A673 (cell line): ENCODE results near the gene PDE8A. TPM values are rescaled to one million over a fixed set of nuclear protein-coding genes. Genes with fewer than 3 reads are reported as not detected.

Source experiments
- BruUV-seq: library from RNA; stranded (reverse); fragments of 400-500 nt; replicated peaks from 2 replicates; lab custom pipeline; 2021; lab: Mats Ljungman, UMichigan
- CTCF ChIA-PET: fragments of 300-600 bp; sonication (Branson Sonifier 250); formaldehyde crosslinking; loops from one replicate; lab custom pipeline; 2022; ENCODE audit warnings: antibody characterized with exemption; lab: Charles Lee
- POLR2A ChIA-PET: fragments of 300-600 bp; sonication (Branson Sonifier 250); formaldehyde crosslinking; loops from one replicate; lab custom pipeline; 2022; ENCODE audit warnings: antibody characterized with exemption; ENCODE audit not compliant: low non-redundant PET; lab: Charles Lee
- DNase-seq: peaks from one replicate; pipeline ENCODE4 v3.0.0-alpha.2; 2015; ENCODE audit warnings: low spot score
- H3K27ac ChIP-seq: fragments of 200-600 bp; sonication (generic); 2 replicates; pipeline ENCODE4 v1.5.1; 2016; ENCODE audit warnings: mixed run types, low read depth, mild to moderate bottlenecking, mixed read lengths, antibody characterized with exemption, low read length; ENCODE audit not compliant: poor library complexity, severe bottlenecking
- H3K27me3 ChIP-seq: fragments of 200-600 bp; sonication (generic); replicated peaks from 2 replicates; pipeline ENCODE4 v1.6.1; 2017; ENCODE audit warnings: mixed run types, low read depth, mild to moderate bottlenecking, mixed read lengths, antibody characterized with exemption, low read length; ENCODE audit not compliant: insufficient read depth, poor library complexity
- H3K36me3 ChIP-seq: fragments of 200-600 bp; sonication (generic); 2 replicates; pipeline ENCODE4 v1.6.1; 2016; ENCODE audit warnings: mixed run types, mild to moderate bottlenecking, mixed read lengths, antibody characterized with exemption, low read length; ENCODE audit not compliant: insufficient read depth, poor library complexity, severe bottlenecking
- H3K4me1 ChIP-seq: fragments of 200-600 bp; sonication (generic); 2 replicates; pipeline ENCODE4 v1.6.1; 2017; ENCODE audit warnings: mixed run types, mild to moderate bottlenecking, mixed read lengths, antibody characterized with exemption, low read length; ENCODE audit not compliant: insufficient read depth, poor library complexity, severe bottlenecking
- H3K4me3 ChIP-seq: fragments of 200-600 bp; sonication (generic); 2 replicates; pipeline ENCODE4 v1.5.1; 2016; ENCODE audit warnings: low read depth, mixed run types, mild to moderate bottlenecking, mixed read lengths, low read length; ENCODE audit not compliant: poor library complexity, severe bottlenecking
- H3K9me3 ChIP-seq: fragments of 200-600 bp; sonication (generic); 2 replicates; pipeline ENCODE4 v1.6.1; 2016; ENCODE audit warnings: mixed run types, low read depth, mild to moderate bottlenecking, mixed read lengths, antibody characterized with exemption, low read length; ENCODE audit not compliant: poor library complexity, severe bottlenecking
- CTCF ChIP-seq: fragments of 300-800, 200-600 bp; sonication (generic); conservative IDR thresholded peaks from 2 replicates; pipeline ENCODE4 v1.5.1; 2017; ENCODE audit warnings: low read depth, mild to moderate bottlenecking, antibody characterized with exemption, low read length, moderate library complexity, mixed read lengths
- EZH2 ChIP-seq: fragments of 200-600 bp; sonication (generic); IDR thresholded peaks from 2 replicates; pipeline ENCODE4 v1.6.1; 2017; ENCODE audit warnings: borderline replicate concordance, low read depth, mild to moderate bottlenecking, mixed read lengths, antibody characterized with exemption, low read length; ENCODE audit not compliant: poor library complexity, severe bottlenecking
- intact Hi-C: fragments of 100-400 bp; cut with micrococcal nuclease; formaldehyde crosslinking; loops from one replicate; pipeline ENCODE4 v1.10.0; 2022; ENCODE audit not compliant: unreplicated experiment
- total RNA-seq: library from RNA; stranded (reverse); gene quantifications from 2 replicates; pipeline ENCODE4 v1.2.3, GENCODE V29; 2021

PDE8A gene
- total RNA-seq, 1 experiment from 2014 or later, result 80.7 TPM

GRCh38 chr15:85026304-85027032 lies 44.8 kb downstream of the PDE8A start:
- TF ChIP-seq EZH2 (no peak), CTCF (no peak)
- Histone ChIP-seq H3K4me3 (no peak overlapping the region), H3K36me3 (no peaks in the 10 kb centered on the region), H3K27me3 (no peaks in the 10 kb centered on the region), H3K4me1 (peaks cover 67% of the 10 kb centered on the region), H3K27ac (peak overlapping the region; percentile 61), H3K9me3 (no peaks in the 10 kb centered on the region)
- intact Hi-C loops, result no loop called here
- no TSS peak for BruUV-seq
- CTCF ChIA-PET, result no interaction called here
- no peak for DNase-seq
- POLR2A ChIA-PET, result no interaction called here

- no TSS peak for BruUV-seq
- ChIA-PET POLR2A (no interaction called here), CTCF (no interaction called here)
- no peak for DNase-seq
- H3K27me3 ChIP-seq, result no peaks in the 10 kb centered on the region
- H3K36me3 ChIP-seq, result no peaks in the 10 kb centered on the region
- intact Hi-C loops, result no loop called here
- no peaks in the 10 kb centered on the region for H3K9me3 ChIP-seq
- TF ChIP-seq CTCF (no peak), EZH2 (no peak)
- H3K4me3 ChIP-seq, result no peak overlapping the region
- peaks cover 72% of the 10 kb centered on the region for H3K4me1 ChIP-seq
- peak overlapping the region; percentile 61 for H3K27ac ChIP-seq
These were observed 45.4 kb downstream of the PDE8A start for GRCh38 chr15:85027033-85027380.

GRCh38 chr15:85027421-85027820 lies 45.8 kb downstream of the PDE8A start:
- DNase-seq, result no peak
- no TSS peak for BruUV-seq
- intact Hi-C loops, result no loop called here
- H3K4me1 ChIP-seq, result peaks cover 76% of the 10 kb centered on the region
- H3K36me3 ChIP-seq, result no peaks in the 10 kb centered on the region
- no peak overlapping the region for H3K4me3 ChIP-seq
- no peaks in the 10 kb centered on the region for H3K27me3 ChIP-seq
- POLR2A ChIA-PET, result no interaction called here
- H3K9me3 ChIP-seq, result no peaks in the 10 kb centered on the region
- H3K27ac ChIP-seq, result peak overlapping the region; percentile 61
- CTCF ChIA-PET, result no interaction called here
- no peak for TF ChIP-seq CTCF
- TF ChIP-seq EZH2, result no peak
